ENCODE measurements around the gene SIMC1. TPM values are rescaled to one million over a fixed set of nuclear protein-coding genes. Genes with fewer than 3 reads are reported as not detected.
"Not testable (repeated sequence)": the region's sequence is repeated elsewhere in the genome, so short reads cannot be mapped to it uniquely, and the experiment has no call there.

The SIMC1 gene
- total RNA-seq, 1 experiment from 2014 or later = 17.7 TPM

DNA sequence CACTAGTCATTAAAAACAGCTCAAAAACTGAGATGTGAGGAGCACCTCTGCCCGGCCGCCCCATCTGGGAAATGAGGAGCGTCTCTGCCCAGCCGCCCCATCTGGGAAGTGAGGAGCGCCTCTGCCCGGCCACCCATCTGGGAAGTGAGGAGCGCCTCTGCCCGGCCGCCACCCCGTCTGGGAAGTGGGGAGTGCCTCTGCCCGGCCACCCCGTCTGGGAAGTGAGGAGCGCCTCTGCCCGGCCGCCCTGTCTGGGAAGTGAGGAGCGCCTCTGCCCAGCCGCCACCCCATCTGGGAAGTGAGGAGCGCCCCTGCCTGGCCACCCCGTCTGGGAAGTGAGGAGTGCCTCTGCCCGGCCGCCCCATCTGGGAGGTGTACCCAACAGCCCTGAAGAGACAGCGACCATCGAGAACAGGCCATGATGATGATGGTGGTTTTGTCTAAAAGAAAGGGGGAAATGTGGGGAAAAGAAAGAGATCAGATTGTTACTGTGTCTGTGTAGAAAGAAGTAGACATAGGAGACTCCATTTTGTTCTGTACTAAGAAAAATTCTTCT lies 23.7 kb upstream of the SIMC1 start:
- H4K5ac ChIP-seq (ENCODE audit: insufficient read length, low read depth, low read length); H2BK15ac ChIP-seq (ENCODE audit: low read depth, low read length); H3K4ac ChIP-seq (ENCODE audit: low read depth, low read length); H2BK120ac ChIP-seq (ENCODE audit: low read depth, low read length, poor library complexity, severe bottlenecking); H3K9me3 ChIP-seq (ENCODE audit: control insufficient read depth, low read depth, low read length); H2AFZ ChIP-seq (ENCODE audit: low read length); H2BK12ac ChIP-seq (ENCODE audit: insufficient read length, low read depth, low read length); H3K79me1 ChIP-seq (ENCODE audit: insufficient read depth, low read depth, low read length, poor library complexity, severe bottlenecking); H3K4me2 ChIP-seq (ENCODE audit: insufficient read depth, insufficient read length, low read length); H4K8ac ChIP-seq (replicated peaks; ENCODE audit: insufficient read length, low read depth, low read length); H2BK20ac ChIP-seq (ENCODE audit: low read depth, low read length, poor library complexity, severe bottlenecking); H4K91ac ChIP-seq (ENCODE audit: insufficient read length, low read depth, low read length); H3K27me3 Mint-ChIP-seq (ENCODE audit: low read depth); H3K56ac ChIP-seq (ENCODE audit: insufficient read length, low read depth, low read length); H3K9ac ChIP-seq (ENCODE audit: extremely low read depth, insufficient read length, low read length); H3K4me1 ChIP-seq (ENCODE audit: insufficient read depth, low read length); H3K27me3 ChIP-seq (ENCODE audit: insufficient read depth, low read length); H3K23me2 ChIP-seq (ENCODE audit: insufficient read length, low read depth, low read length, poor library complexity, severe bottlenecking); H3K18ac ChIP-seq (ENCODE audit: insufficient read length, low read depth, low read length); H3K27ac Mint-ChIP-seq; H3K36me3 Mint-ChIP-seq (ENCODE audit: insufficient read depth in 1 of 3, low read depth in 3 of 3); H2BK5ac ChIP-seq (ENCODE audit: insufficient read length, low read length); H3K4me3 Mint-ChIP-seq; H3K27ac ChIP-seq (ENCODE audit: insufficient read length, low read depth, low read length); H3K4me1 Mint-ChIP-seq; H2AK5ac ChIP-seq (ENCODE audit: insufficient read length, low read length); H4K20me1 ChIP-seq (ENCODE audit: control insufficient read depth, insufficient read depth, insufficient read length); DNase-seq; H3K79me2 ChIP-seq (ENCODE audit: insufficient read depth, low read length); H3T11ph ChIP-seq (ENCODE audit: low read length); H3K14ac ChIP-seq (ENCODE audit: insufficient read depth, low read length); H3K23ac ChIP-seq (ENCODE audit: insufficient read length, low read depth, low read length): not testable (repeated sequence)
- H3K9me3 Mint-ChIP-seq = peaks cover 9 to 15% of the 10 kb centered on the region in 2 experiments
- WGBS (ENCODE audit: extremely low coverage, insufficient read length, low lambda C conversion rate) = no CpG with 5 or more reads among the region's 23 CpGs

- H3T11ph ChIP-seq (ENCODE audit: low read length); H4K91ac ChIP-seq (ENCODE audit: insufficient read length, low read depth, low read length); H4K8ac ChIP-seq (replicated peaks; ENCODE audit: insufficient read length, low read depth, low read length); H2BK15ac ChIP-seq (ENCODE audit: low read depth, low read length); H3K4me3 Mint-ChIP-seq; H3K4me2 ChIP-seq (ENCODE audit: insufficient read depth, insufficient read length, low read length); H3K27me3 ChIP-seq (ENCODE audit: insufficient read depth, low read length); H3K14ac ChIP-seq (ENCODE audit: insufficient read depth, low read length); H2AK5ac ChIP-seq (ENCODE audit: insufficient read length, low read length); H3K56ac ChIP-seq (ENCODE audit: insufficient read length, low read depth, low read length); H3K4me1 ChIP-seq (ENCODE audit: insufficient read depth, low read length); DNase-seq; H3K79me2 ChIP-seq (ENCODE audit: insufficient read depth, low read length); H3K4me1 Mint-ChIP-seq; H3K27me3 Mint-ChIP-seq (ENCODE audit: low read depth); H3K9me3 ChIP-seq (ENCODE audit: control insufficient read depth, low read depth, low read length); H3K23ac ChIP-seq (ENCODE audit: insufficient read length, low read depth, low read length); H3K23me2 ChIP-seq (ENCODE audit: insufficient read length, low read depth, low read length, poor library complexity, severe bottlenecking); H4K20me1 ChIP-seq (ENCODE audit: control insufficient read depth, insufficient read depth, insufficient read length); H2BK12ac ChIP-seq (ENCODE audit: insufficient read length, low read depth, low read length); H4K5ac ChIP-seq (ENCODE audit: insufficient read length, low read depth, low read length); H2BK120ac ChIP-seq (ENCODE audit: low read depth, low read length, poor library complexity, severe bottlenecking); H2AFZ ChIP-seq (ENCODE audit: low read length); H3K27ac ChIP-seq (ENCODE audit: insufficient read length, low read depth, low read length); H3K36me3 Mint-ChIP-seq (ENCODE audit: insufficient read depth in 1 of 3, low read depth in 3 of 3); H2BK5ac ChIP-seq (ENCODE audit: insufficient read length, low read length); H3K4ac ChIP-seq (ENCODE audit: low read depth, low read length); H3K27ac Mint-ChIP-seq; H3K79me1 ChIP-seq (ENCODE audit: insufficient read depth, low read depth, low read length, poor library complexity, severe bottlenecking); H3K18ac ChIP-seq (ENCODE audit: insufficient read length, low read depth, low read length); H2BK20ac ChIP-seq (ENCODE audit: low read depth, low read length, poor library complexity, severe bottlenecking); H3K9ac ChIP-seq (ENCODE audit: extremely low read depth, insufficient read length, low read length): not testable (repeated sequence)
- peaks cover 9 to 15% of the 10 kb centered on the region in 2 experiments for H3K9me3 Mint-ChIP-seq
- no CpG with 5 or more reads among the region's 9 CpGs for WGBS (ENCODE audit: extremely low coverage, insufficient read length, low lambda C conversion rate)
Observed at GRCh38 chr5:176216393-176216916, 21.8 kb upstream of the SIMC1 start.
